ENCODE data around the gene RGL1.

DNA sequence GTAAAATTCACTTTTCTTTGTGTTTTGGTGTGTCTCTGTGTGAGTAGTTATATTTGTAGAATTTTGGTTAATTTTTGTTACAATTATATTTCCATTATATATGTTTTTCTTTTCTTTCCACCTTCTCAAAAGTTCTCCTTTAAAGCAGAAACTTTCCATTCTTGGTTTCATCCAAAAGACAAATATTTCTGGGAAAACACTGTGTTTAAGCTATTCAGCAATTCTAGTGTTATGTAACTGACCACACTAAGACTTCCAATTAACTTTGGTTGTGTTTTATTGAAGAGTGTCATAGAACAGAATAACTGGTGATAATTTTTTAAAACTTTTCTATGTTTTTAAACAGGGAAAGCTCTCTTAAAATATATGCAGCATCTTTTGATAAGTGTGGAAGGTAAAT, 13.6 kb upstream of the RGL1 start:
- TF ChIP-seq POLR2A (IDR thresholded peaks at IDR 0.05; ENCODE audit: low read length) (no peak), GATA1 (IDR thresholded peaks at IDR 0.05; ENCODE audit: low read depth, low read length) (no peak)

Data from erythroblast (primary cell).